Stimulated activated CD4-positive, alpha-beta T cell treated with anti-CD3 and anti-CD28 coated beads, Interleukin-1b, Interleukin-23, amount 100 ng/mL, for 48 hours (primary cell): Measurements from ENCODE around the gene KRTCAP2.
"Not testable (repeated sequence)": the region's sequence is repeated elsewhere in the genome, so short reads cannot be mapped to it uniquely, and the experiment has no call there.

Experiments used
- DNase-seq: peaks from one replicate; pipeline ENCODE4 v3.0.0-alpha.2; 2020

The KRTCAP2 gene

DNA sequence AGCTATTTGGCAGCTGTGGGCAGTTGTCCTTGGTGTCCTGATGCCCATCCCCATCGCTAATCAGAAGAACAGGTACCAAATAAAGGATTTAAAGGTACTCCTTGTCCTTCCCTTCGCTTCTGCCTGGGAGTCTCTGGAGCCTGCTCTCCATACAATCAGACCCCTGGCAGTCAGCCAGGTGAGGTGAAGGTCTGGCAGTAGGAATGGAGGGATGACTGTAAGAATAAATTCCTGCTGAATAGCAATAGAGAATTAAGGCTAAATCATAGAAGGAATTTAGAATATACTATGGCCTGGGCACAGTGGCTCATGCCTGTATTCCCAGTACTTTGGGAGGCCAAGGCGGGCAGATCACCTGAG is 25.4 kb upstream of the KRTCAP2 start:
- DNase-seq, result no peak

DNA sequence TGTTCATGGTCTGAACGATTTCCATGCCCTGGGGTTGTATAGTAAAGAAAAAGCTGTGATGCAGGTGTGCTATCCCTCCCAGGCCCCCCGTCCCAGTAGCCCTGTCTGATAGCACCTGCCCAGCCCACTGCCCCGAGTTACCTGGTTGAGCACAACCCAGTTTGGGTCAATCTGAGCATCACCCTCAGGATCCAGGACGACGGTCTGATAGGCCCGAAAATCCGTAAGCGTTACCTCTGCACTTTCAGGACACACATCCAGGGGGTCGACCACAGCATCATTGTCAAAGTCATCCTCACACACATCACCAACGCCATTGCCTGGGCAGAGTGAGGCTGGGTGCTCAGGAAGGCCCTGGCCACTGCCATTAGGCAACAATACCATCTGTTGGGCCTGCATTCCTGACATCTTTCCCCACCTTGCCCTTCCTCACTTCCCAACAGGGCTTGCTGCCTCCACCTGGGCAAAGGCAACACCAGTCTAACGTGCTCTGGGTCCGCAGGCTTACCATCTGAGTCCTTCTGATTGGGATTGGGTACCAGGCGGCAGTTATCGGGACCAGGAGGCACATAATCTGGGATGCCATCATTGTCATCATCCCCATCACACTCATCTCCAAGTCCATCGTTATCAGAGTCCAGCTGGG is 24.9 kb upstream of the KRTCAP2 start:
- no peak for DNase-seq

DNA sequence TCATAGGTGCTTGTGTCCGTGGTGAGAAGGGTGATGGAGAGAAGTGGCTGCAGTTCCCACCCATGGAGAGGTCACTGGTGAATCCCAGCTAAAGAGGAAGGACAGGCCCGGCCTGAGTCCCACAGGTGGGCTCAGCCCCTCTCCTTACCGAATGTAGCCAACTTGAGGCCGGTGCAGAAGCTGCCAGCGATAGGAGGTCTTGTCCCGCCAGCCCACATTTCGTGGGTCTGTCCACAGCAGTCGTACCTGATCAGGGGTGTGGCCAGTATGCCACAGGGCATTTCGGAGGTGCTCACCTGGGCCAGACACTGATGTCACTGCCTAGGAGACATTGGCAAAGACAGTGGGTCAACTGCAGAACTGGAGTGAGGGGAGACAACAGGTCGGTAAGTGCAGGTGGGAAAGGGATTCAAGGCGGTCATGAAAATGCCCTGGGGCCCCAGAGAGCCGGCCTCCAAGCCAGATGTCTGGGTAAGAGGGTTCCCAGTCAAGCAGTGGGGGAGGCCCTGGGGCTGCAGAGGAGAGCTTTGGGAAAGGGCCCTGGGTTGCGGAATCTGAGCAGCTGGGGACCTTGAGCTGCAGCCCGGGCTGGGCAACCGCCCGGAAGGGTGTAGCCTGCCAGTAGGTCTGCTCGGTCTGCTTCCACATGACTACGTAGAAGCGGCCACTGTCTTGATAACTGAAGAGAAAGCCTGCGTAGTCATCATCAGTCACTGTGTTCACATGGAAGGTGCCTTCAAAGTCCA is 24.0 kb upstream of the KRTCAP2 start:
- no peak for DNase-seq

DNA sequence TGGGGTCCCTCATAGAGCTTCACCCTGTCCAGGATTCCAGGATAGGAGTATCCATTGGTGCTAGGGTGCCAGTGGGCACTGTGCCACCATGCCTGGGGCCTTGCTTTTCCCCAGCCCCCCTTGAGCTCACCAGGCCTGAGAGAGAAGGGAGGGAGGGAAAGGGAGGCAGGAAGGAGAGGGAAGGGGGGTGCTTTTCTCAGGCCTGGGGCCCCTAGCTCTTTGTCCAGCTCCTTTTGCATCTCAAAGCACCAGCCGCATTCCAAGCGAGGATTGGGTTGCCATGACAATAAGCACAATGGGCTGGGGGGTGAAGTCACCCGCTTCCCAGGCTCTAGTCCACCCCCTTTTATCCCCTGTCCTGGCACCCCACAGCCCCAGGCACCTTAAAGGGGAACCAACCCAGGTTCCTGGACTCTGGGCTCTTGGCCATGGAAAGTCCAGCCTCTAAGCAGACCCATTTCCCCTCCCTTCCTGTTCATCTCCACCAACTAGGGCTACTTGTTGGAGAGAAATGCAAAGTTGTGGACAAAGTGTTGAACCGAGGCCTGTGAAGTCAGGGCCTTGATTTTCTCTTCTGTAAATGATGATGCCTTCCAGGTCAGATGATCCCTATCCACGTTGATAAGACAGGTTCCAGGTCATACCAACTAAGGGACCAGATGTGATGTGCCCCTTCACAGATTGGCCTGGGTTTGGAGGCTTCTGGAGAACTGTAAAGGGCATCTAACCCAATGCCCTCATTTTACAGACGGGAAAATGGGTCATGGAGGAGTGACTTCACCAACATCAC is 23.2 kb upstream of the KRTCAP2 start:
- no peak for DNase-seq

DNA sequence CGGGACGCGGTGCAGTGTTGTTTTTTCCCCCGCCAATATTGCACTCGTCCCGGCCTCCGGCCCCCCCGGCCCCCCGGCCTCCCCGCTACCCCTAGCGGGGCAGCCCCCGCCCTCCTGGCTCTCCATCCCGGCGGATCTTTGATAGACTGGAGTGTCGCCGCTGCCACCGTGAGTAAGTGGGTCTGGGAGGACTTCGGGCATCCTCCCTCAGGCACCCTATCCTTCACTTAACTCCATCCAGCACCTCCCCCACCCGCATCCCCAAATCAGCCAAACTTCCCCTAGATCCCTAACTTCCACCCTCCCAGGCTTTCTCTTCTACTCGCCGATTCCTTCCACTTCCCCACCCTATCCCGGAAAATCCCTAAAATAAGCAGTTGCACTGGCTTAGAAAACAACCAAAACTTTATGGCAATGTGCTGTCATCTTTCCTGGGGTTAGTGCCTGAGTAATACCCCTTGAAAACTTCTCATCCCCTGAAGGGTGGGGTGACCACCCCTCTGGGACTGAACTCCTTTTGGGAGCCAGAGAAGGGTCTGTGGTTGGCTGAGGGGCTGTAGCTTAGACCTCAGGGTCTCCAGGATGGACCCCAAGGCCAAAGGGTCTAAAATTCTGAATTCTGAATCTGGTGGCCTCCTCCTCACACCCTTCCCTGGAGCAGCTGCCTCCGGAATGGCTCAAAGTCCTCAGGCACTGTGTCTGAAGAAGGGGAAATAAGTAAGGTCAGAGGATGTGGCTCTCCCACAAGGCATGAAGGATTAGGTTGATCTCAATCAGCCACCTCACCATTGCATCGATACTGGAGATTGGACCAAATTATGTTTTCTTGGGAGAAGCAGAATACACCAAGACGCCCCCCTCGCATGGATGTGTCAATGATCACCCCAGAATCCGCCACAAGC is 22.3 kb upstream of the KRTCAP2 start:
- DNase-seq, result no peak

DNA sequence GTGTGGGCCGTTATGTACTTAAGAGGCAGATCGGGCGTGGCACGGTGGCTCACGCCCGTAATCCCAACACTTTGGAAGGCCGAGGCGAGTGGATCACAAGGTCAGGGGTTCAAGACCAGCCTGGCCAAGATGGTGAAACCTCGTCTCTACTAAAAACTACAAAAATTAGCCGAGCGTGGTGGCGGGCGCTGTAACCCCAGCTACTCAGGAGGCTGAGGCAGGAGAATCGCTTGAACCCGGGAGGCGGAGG is 20.8 kb upstream of the KRTCAP2 start:
- not testable (repeated sequence) for DNase-seq

DNA sequence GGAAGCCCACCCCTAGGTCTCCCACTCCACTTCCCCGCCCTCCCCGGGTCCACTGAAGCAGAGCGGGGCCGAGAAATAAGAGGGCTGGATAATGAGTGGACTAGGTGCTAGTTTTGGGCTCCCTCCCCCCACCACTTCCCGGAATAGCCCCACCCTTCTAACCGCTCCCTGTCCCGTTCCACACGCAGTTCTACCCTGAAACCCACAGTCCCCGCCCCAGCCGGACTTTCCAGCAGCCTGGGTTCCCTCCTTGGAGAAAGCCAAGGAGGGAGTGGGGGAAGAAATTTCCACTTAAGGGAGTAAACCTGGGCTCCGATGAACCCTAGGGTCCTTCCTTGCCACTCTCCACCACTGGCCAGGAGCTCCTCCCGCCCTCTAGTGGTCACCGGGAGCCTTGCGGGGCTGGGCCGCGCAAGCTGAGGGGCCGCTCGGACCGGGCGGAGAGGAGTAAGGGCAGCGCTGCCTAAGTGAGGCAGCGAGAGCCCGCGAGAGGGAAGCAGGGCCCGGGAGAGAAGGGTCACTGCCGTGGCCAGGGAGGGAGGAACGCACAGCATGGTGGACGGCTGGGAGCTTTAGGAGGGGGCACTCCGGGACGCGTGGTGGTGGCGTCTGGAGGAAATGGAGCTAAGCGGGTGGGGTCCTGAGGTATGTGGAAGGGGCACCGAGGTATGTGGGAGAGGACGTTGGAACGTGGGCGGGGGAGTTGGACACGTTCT is 20.3 kb upstream of the KRTCAP2 start:
- peak; percentile 79 for DNase-seq

DNA sequence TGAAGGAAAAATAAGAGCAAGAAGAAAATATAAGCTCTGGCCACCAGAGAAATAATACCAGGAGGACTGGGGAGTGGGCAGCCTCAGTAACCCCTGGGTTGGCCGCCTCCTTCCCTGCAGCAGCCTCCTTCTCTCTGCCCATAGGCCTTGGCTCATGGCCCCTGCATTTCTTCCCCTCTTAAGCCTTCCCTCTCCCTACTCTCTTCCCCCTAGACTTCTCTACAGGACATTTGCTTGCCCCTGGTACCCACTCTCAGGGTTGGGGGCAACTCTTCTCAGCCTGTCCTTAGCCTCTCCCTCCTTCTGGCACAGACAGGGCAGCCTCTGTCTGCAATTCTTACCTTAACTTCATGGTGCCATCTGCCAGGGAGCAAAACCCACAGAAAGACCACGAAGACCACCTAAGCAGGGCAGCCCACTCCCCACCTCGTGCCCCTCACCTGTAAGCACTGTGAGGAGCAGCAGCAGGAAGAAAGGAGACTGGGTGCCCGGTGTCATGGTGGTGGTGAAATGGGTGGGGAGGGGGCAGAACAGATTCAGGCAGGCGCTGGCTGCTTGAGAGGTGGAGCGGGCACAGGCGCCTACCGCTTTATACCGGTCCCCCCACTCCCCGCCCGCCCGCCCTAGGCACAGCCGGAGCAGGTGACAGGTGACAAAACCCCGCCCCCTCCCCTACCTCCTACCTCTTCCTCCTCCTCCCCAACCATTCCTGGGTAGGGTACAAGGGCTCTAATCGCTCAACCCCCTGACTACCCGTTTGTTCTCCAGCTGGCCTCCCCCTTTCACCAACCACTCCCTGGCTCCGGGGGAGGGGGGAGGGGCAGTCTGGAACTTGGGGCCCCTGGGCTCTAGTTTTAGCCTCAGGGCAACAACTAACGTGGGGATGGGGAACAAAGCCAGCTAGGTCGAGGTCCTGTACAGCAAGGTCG is 19.5 kb upstream of the KRTCAP2 start:
- peak; percentile 44 for DNase-seq

DNA sequence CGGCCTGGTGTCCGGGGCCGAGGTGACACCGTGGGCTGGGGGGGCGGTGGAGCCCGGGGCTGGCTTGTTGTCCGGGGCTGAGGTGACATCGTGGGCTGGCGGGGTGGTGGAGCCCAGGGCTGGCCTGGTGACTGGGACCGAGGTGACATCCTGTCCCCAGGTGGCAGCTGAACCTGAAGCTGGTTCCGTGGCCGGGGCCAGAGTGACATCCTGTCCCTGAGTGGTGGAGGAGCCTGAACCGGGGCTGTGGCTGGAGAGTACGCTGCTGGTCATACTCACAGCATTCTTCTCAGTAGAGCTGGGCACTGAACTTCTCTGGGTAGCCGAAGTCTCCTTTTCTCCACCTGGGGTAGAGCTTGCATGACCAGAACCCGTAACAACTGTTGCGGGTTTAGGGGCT is 18.8 kb upstream of the KRTCAP2 start:
- DNase-seq, result no peak

DNA sequence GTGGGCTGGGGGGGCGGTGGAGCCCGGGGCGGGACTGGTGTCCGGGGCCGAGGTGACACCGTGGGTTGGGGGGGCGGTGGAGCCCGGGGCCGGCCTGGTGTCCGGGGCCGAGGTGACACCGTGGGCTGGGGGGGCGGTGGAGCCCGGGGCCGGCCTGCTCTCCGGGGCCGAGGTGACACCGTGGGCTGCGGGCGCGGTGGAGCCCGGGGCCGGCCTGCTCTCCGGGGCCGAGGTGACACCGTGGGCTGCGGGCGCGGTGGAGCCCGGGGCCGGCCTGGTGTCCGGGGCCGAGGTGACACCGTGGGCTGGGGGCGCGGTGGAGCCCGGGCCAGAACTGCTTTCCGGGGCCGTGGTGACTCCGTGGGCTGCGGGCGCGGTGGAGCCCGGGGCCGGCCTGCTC is 16.8 kb upstream of the KRTCAP2 start:
- not testable (repeated sequence) for DNase-seq

DNA sequence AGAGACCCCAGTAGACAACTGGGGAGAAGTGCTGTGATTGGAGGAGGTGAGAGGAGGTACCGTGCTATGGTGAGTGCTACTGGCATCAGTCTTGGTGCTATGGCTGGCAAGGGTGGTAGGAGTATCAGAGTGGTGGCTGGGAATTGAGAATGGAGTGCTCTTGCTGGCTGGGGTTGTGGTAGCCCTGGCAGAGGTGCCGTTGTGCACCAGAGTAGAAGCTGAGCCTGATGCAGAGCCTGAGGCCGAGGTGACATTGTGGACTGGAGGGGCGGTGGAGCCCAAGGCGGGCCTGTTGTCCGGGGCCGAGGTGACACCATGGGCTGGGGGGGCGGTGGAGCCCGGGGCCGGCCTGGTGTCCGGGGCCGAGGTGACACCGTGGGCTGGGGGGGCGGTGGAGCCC is 15.2 kb upstream of the KRTCAP2 start:
- DNase-seq, result no peak

DNA sequence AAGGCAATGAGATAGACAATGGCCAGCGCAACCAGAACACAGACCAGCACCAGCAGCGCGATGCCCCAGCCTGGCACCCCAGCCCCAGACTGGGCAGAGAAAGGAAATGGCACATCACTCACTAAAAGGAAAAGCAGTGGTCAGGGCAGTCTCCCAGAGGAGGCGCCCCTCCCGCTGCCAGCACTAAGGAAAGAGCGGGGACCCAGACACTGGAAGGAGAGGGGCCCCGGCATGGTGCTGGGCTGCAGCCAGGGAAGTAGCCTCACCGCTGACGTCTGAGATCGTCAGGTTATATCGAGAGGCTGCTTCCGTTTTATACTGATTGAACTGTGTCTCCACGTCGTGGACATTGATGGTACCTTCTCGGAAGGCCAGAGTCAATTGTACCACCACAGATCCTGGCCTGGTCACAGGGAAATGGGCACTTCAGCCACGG is 14.4 kb upstream of the KRTCAP2 start:
- no peak for DNase-seq

DNA sequence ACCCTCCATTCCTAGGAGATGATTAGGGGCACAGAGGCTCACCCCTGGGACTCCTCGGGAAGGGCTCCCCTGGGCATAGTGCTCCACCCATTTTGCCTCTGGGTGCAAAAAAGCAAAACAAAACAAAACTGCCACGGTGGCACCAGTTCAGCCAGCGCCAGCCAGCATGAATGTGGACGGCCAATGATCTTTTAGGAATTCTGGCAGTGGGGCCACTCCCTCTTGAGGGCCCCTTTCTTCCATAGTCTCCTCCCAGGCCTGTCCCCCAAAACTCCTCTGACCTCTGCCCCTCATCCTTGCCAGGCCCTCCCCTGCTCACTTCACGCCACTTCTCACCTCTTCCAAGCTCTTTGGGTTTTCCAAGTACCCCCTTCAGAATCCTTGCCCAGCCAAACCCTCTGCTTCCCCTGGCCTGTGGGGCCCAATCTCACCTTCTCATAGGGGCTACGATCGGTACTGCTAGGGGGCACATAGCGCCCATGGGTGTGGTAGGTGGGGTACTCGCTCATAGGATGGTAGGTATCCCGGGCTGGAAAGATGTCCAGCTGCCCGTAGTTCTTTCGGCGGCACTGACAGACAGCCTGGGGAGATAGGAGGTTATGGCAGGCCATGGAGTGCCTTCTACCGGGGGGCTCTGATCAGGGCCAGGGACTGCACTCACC is 13.8 kb upstream of the KRTCAP2 start:
- no peak for DNase-seq

DNA sequence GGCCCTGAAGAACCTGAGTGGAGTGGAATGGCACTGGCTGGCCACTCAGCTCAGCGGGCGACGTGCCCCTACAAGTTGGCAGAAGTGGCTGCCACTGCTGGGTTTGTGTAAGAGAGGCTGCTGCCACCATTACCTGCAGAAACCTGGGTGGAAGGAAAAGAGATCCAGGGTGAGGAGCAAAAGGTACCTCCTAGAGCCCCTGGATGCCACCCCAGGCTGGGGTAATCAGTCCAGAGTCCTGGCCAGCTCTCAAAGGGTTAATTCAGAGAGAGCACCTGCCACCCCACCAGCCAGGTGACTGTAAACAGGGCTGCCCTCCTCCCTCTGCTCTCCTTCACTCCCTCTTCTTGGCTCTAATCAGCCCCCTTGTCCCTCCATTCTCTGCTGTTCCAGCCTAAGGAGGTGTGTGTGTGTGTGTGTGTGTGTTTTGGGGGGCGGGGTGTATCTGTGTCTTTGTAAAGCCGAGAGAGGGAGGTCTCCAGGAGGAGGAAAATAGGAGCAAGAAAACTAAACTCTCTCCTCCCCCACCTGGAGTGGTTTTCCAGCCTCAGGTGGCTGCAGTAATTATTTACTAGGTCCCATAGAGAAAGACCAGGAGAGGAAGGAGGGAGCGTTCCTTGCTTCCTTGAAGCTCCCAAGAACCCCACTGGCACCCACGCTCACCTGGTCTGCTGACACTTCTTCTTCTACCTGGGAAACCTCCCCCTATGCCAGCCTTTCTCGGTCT is 13.1 kb upstream of the KRTCAP2 start:
- no peak for DNase-seq

DNA sequence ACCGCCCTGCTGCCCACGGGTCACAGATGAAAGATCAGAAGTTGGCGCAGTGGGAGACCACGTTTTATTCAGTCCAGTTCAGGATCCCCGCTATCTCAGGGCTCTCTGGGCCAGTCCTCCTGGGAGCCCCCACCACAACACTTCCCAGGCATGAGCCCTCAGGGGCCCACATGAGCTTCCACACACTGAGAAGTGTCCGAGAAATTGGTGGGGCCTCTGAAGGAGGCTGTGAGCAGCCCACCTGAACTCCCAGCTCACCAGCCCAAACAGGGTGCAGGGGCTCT is 12.6 kb upstream of the KRTCAP2 start:
- no peak for DNase-seq

DNA sequence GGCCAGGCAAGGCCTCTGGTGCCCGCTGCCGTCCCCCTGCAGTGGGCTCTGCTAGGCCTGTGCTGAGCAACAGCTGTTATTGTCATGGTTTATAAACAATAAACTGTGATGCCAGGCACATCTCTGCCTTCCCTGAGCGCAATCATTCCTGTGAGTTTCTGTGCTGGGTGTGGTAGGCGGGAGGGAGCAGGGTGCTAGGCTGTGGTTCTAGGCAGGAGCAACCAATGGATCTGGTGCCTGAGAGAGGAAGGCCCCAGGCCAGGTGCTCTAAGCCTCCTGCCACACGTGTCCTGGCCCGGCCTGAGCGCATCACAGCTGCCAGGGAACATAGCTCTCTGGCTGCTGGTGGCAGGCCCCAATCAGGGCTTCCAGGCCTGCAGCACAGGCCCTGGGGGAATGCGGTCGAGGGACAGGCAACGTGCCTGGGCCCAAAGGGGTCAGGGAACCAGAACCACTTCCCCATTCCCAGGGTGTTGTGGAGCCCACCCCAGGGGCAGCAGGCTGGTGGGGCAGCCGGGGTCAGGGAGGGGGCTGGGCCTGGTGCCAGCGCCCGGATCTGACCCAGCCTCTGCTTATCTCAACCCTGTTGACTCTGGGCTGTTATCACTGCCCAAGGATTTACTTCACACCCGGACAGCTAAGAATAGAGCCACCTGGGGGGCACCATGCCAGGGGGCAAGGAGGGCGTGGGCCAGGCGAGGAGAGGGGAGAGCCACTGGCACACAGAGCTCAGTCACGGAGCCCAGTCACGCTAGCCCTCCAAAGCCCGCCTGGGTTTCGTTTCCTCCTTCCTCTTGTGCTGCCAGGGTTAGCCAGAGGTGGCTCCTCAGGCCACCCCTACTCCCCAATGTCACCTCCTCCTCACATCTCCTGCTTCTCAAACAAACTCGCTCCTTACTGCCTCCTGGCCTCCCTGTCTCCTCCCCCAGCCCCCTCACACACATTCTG is 12.0 kb upstream of the KRTCAP2 start:
- no peak for DNase-seq

DNA sequence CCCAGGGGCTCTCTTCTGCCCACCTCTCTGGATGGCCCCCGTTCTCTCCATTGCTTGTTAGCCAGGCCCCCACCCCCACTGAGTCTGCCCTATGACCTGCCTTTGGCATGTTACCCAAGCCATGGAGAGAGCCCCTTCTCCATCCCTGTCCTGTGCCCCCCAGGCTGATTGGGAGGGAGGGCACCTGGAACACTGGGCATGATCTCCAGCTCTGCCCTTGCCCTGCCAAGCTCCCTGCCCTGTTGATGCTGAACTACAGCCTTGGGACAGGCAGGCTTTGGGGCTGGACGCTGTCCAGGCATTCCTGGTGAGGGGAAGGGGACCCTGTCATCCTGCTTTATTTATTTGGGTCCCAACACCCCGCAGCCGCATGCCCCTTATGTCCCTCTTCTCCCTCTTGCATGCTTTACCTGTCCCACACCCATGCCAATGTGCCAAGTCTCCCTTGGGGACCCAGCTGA is 11.3 kb upstream of the KRTCAP2 start:
- no peak for DNase-seq

DNA sequence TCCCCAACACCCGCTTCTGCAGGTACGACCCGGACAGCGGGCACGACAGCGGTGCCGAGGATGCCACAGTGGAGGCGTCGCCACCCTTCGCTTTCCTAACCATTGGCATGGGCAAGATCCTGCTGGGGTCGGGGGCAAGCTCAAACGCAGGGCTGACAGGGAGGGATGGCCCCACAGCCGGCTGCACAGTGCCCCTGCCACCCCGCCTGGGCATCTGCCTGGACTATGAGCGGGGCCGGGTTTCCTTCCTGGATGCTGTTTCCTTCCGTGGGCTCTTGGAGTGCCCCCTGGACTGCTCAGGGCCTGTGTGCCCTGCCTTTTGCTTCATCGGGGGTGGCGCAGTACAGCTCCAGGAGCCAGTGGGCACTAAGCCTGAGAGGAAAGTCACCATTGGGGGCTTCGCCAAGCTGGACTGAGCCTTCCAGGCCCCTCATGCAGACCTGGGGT is 10.7 kb upstream of the KRTCAP2 start:
- no peak for DNase-seq

DNA sequence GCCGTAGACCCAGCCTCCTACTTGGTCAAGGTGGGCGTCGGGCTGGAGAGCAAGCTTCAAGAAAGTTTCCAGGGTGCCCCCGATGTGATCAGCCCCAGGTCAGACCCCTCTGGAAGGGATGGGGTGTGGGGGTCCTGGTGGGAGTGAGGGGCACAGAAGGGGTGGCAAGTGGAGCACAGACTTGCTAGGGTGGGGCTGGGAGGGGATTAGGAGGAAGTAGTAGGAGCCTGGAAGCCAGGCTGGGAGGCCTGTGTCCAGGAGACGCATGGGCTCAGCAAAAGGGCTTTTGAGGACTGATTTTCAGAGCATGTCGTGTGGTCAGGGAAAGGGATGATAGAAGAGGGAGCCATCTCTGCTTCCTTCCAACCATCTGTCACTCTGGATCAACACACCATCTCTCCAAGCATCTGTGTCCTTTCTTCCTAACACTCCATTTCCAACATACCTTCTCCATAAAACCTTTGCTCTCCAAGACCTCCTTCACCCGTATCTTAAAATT is 9.0 kb upstream of the KRTCAP2 start:
- DNase-seq, result no peak
